ENCODE data around the gene CYP2A13.

DNA sequence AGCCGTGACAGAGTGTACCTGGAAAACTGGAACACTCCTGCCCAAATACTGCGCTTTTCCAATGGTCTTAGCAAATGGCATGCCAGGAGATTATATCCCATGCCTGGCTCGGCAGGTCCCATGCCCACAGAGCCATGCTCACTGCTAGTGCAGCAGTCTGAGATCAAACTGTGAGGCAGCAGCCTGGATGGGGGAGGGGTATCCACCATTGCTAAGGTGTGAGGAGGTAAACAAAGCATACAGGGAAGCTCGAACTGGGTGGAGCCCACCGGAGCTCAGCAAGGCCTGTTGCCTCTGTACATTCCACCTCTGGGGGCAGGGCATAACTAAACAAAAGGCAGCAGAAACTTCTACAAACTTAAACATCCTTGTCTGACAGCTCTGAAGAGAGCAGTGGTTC, 10.5 kb downstream of the CYP2A13 start:
- TF ChIP-seq RAD21 (IDR thresholded peaks at IDR 0.05; ENCODE audit: low read depth) (no peak), EGR1 (IDR thresholded peaks at IDR 0.05) (no peak)
- TF ChIP-seq, protein P1, sequence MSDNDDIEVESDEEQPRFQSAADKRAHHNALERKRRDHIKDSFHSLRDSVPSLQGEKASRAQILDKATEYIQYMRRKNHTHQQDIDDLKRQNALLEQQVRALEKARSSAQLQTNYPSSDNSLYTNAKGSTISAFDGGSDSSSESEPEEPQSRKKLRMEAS (IDR thresholded peaks at IDR 0.05): no peak

Measured in Ishikawa (cell line).